ENCODE measurements around the gene DENND2C. TPM values are rescaled to one million over a fixed set of nuclear protein-coding genes. Genes with fewer than 3 reads are reported as not detected.

DENND2C gene
- total and polyA plus RNA-seq, 2 of the 13 experiments (the other 11 are each of a cell fraction or from before 2014, with no cell fraction given), result 0.08 to 0.33 TPM

DNA sequence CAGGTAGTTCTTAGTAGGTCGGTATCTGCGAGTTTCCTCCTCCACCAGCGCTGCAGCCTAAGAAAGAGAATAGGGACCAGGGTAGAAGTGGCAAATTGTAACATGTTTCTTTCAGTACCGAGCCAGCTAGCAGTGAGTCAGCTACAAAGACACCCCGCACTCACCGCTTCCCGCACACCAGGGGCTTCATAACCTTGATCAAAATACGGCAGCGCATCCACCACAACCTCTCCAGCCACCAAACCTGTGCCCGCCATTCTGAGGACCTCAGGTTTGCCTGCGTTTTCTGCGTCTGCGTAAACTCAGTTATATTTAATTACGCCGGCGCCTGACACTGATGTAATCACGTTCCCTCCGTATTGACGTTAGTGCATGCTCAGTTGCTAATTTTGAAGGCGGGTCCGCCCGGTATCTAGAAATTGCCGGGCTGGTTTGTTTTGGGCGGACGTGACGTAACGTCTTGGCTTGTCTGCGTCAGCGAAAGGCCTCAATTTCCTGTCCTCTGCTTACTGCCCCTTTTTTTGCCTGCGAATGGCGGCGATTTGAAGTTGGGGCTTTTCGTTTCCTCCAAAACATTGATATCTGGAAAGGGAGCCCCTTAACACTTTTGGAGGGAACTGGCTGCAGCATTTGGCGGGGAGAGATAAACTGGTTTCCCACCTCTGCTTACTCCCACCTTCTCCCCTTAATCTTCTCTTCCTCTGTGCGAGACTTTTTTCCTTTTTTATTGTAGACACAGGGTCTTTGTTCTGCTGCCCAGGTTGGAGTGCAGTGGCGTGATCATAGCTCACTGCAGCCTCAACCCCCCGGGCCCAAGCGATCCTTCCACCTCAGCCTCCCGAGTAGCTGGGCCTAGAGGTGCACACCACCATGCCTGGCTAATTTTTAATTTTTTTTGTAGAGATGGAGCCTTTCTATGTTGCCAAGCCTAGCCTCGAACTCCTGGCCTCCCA, 88.2 kb downstream of the DENND2C start, which contains the start of gene BCAS2 (continued):
- TF ChIP-seq ZFP62 (CRISPR knock-in tag; IDR thresholded peaks at IDR 0.05), result no peak
- TF ChIP-seq BCL6 (CRISPR knock-in tag; IDR thresholded peaks at IDR 0.05), result no peak
- TF ChIP-seq, protein P1, sequence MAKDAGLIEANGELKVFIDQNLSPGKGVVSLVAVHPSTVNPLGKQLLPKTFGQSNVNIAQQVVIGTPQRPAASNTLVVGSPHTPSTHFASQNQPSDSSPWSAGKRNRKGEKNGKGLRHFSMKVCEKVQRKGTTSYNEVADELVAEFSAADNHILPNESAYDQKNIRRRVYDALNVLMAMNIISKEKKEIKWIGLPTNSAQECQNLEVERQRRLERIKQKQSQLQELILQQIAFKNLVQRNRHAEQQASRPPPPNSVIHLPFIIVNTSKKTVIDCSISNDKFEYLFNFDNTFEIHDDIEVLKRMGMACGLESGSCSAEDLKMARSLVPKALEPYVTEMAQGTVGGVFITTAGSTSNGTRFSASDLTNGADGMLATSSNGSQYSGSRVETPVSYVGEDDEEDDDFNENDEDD (CRISPR knock-in tag; IDR thresholded peaks at IDR 0.05; ENCODE audit: borderline replicate concordance), result peak; percentile 57; the same call in 1 of the 2 replicates
- peak; percentile 36; the same call in 1 of the 2 replicates for TF ChIP-seq HDAC2 (CRISPR knock-in tag; IDR thresholded peaks at IDR 0.05)
- TF ChIP-seq, protein P2, sequence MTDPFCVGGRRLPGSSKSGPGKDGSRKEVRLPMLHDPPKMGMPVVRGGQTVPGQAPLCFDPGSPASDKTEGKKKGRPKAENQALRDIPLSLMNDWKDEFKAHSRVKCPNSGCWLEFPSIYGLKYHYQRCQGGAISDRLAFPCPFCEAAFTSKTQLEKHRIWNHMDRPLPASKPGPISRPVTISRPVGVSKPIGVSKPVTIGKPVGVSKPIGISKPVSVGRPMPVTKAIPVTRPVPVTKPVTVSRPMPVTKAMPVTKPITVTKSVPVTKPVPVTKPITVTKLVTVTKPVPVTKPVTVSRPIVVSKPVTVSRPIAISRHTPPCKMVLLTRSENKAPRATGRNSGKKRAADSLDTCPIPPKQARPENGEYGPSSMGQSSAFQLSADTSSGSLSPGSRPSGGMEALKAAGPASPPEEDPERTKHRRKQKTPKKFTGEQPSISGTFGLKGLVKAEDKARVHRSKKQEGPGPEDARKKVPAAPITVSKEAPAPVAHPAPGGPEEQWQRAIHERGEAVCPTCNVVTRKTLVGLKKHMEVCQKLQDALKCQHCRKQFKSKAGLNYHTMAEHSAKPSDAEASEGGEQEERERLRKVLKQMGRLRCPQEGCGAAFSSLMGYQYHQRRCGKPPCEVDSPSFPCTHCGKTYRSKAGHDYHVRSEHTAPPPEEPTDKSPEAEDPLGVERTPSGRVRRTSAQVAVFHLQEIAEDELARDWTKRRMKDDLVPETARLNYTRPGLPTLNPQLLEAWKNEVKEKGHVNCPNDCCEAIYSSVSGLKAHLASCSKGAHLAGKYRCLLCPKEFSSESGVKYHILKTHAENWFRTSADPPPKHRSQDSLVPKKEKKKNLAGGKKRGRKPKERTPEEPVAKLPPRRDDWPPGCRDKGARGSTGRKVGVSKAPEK (CRISPR knock-in tag; IDR thresholded peaks at IDR 0.05; ENCODE audit: borderline replicate concordance), result no peak
- TF ChIP-seq GLI4 (CRISPR knock-in tag; IDR thresholded peaks at IDR 0.05; ENCODE audit: borderline replicate concordance), result no peak
- TF ChIP-seq ZNF24 (IDR thresholded peaks at IDR 0.05), result no peak
- TF ChIP-seq AKAP8 (CRISPR knock-in tag; IDR thresholded peaks at IDR 0.05), result no peak
- no peak for TF ChIP-seq SP5 (CRISPR knock-in tag; IDR thresholded peaks at IDR 0.05; ENCODE audit: borderline replicate concordance, low read depth)
- peak; percentile 33; the same call in 1 of the 2 replicates for TF ChIP-seq JUND (CRISPR knock-in tag; IDR thresholded peaks at IDR 0.05)
- TF ChIP-seq ZNF317 (CRISPR knock-in tag; IDR thresholded peaks at IDR 0.05), result no peak
- TF ChIP-seq MAFG (CRISPR knock-in tag; IDR thresholded peaks at IDR 0.05), result no peak
- peak; percentile 93 for TF ChIP-seq HNRNPLL (IDR thresholded peaks at IDR 0.05; ENCODE audit: low read depth, low read length, poor library complexity, severe bottlenecking)
- no peak for TF ChIP-seq FOSL1 (CRISPR knock-in tag; IDR thresholded peaks at IDR 0.05; ENCODE audit: borderline replicate concordance)
- peak; percentile 92 for TF ChIP-seq GABPB1 (CRISPR knock-in tag; IDR thresholded peaks at IDR 0.05)
- TF ChIP-seq CBX2 (IDR thresholded peaks at IDR 0.05; ENCODE audit: low read depth, low read length), result no peak
- no peak for TF ChIP-seq CBX2 (CRISPR knock-in tag; IDR thresholded peaks at IDR 0.05; ENCODE audit: low read depth)
- TF ChIP-seq, protein P3, sequence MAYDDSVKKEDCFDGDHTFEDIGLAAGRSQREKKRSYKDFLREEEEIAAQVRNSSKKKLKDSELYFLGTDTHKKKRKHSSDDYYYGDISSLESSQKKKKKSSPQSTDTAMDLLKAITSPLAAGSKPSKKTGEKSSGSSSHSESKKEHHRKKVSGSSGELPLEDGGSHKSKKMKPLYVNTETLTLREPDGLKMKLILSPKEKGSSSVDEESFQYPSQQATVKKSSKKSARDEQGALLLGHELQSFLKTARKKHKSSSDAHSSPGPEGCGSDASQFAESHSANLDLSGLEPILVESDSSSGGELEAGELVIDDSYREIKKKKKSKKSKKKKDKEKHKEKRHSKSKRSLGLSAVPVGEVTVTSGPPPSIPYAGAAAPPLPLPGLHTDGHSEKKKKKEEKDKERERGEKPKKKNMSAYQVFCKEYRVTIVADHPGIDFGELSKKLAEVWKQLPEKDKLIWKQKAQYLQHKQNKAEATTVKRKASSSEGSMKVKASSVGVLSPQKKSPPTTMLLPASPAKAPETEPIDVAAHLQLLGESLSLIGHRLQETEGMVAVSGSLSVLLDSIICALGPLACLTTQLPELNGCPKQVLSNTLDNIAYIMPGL (CRISPR knock-in tag; IDR thresholded peaks at IDR 0.05; ENCODE audit: borderline replicate concordance in 1 of 2, low read depth in 1 of 2), result peak in 1 of 2 experiments; percentile 45; a peak in 2 of 4 replicates
- TF ChIP-seq KLF16 (CRISPR knock-in tag; IDR thresholded peaks at IDR 0.05), result peak in 1 of 2 experiments; percentile 66; a peak in 2 of 4 replicates
- TF ChIP-seq SNRNP70 (IDR thresholded peaks at IDR 0.05; ENCODE audit: low read depth, low read length), result no peak
- peak; percentile 15; the same call in 1 of the 2 replicates for TF ChIP-seq NFYC (CRISPR knock-in tag; IDR thresholded peaks at IDR 0.05)
- TF ChIP-seq ZNF546 (CRISPR knock-in tag; conservative IDR thresholded peaks at IDR 0.05), result no peak
- TF ChIP-seq ZNF629 (CRISPR knock-in tag; conservative IDR thresholded peaks at IDR 0.05), result no peak
- TF ChIP-seq, protein P4, sequence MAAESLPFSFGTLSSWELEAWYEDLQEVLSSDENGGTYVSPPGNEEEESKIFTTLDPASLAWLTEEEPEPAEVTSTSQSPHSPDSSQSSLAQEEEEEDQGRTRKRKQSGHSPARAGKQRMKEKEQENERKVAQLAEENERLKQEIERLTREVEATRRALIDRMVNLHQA (CRISPR knock-in tag; IDR thresholded peaks at IDR 0.05), result no peak
